Stimulated activated CD4-positive, alpha-beta T cell treated with anti-CD3 and anti-CD28 coated beads, TNF-alpha, amount 100 ng/mL, for 48 hours (primary cell): ENCODE measurements around the gene RHOXF1.
"Not testable (repeated sequence)": the region's sequence is repeated elsewhere in the genome, so short reads cannot be mapped to it uniquely, and the experiment has no call there.

Experiments
- DNase-seq, 3 donors: peaks; one replicate each; pipeline ENCODE4 v3.0.0-alpha.2; 2020; ENCODE audit warnings: low read depth in 3 of 3

RHOXF1 gene

DNA sequence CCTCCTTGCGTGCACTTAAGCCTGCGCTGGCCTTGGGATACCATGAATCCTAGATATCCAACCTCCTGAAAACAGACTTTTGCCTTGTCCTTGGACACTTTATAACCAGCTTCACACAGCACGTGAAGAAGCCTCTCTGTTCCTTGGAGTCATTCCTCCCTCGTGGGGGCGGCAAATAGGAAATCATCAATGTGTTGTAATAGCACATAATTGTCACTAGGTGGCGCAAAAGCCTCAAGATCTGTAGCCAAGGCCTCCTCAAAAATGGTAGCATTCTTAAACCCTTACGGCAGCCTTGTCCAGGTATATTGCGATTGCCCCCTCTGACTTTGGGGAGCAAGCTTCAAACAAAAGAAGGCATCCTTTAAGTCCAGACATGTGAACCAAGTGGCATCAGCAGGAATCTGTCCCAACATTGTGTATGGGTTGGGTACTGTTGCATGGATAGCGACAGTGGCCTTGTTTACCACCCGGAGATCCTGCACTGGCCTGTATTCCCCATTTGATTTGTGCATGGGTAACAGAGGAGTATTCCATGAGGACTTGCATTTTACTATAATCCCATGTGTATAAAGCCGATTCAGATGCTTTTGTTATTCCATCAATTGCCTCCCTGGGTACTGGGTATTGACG lies 30.0 kb downstream of the RHOXF1 start:
- DNase-seq = not testable (repeated sequence)

DNA sequence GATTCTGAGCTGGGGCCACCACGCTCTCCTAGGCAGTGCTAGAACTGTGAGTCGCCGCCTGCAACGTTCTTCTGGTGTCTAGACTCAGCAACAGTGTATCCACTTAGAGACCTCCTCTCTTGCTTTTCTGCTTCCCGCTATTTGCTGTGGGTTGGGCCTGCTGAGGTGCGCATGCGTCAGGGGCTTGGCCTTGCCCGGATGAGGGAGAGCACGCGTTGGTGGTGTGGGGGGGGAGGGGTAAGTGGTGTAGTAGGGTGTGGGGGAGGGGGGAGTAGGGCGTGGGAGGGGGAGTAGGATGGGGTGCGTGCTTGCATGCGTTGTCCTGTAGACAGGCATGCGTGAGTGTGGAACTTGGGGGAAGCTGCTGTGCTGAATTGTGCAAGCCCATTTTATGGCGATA lies 38.1 kb downstream of the RHOXF1 start, which contains the start of gene RHOXF2B:
Gene RHOXF2B (minus strand): TSS at position 101 of the 400 bp plus-strand sequence. CDS start 138 bp downstream, outside the sequence.
- not testable (repeated sequence) for DNase-seq

DNA sequence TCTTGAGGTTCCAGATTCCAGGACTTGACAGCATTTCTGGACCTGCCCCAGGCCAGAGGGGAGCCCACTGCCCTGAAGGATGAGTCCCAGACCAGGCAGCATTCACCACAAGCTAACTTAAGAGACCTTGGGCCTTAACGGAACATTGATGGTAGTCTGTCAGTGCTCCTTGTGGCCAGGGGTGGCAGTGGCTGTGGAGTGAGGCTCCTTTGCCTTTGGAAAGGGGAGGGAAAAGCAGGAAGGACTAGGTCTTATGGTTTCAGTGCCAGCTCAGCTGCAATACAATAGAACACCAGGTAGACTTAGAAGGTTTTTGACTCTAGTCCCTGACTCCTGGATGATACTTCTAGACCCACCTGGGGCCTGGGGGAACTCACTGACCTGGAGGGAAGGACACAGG lies 49.5 kb downstream of the RHOXF1 start:
- not testable (repeated sequence) for DNase-seq
